Neuronal stem cell (in vitro differentiated cells): Measurements from ENCODE around the gene WDTC1.

Experiments
- DNase-seq: peaks from one replicate; pipeline ENCODE4 v3.0.0-alpha.2; 2013; ENCODE audit warnings: low spot score
- H2AFZ ChIP-seq: one replicate; pipeline ENCODE4 v1.6.1; 2013; ENCODE audit warnings: mild to moderate bottlenecking, low read length, inconsistent platforms
- H2AK5ac ChIP-seq: 2 replicates; pipeline ENCODE4 v1.6.1; 2013; ENCODE audit warnings: low read depth, mild to moderate bottlenecking, inconsistent platforms, low read length, moderate library complexity, mixed read lengths
- H2BK120ac ChIP-seq: 2 replicates; pipeline ENCODE4 v1.6.1; 2013; ENCODE audit warnings: low read depth, mild to moderate bottlenecking, inconsistent platforms, low read length, moderate library complexity, mixed read lengths
- H2BK12ac ChIP-seq: one replicate; pipeline ENCODE4 v1.6.1; 2013; ENCODE audit warnings: low read length, inconsistent platforms
- H2BK15ac ChIP-seq: 2 replicates; pipeline ENCODE4 v1.6.1; 2013; ENCODE audit warnings: mild to moderate bottlenecking, low read length, inconsistent platforms, mixed read lengths
- H2BK5ac ChIP-seq: one replicate; pipeline ENCODE4 v1.6.1; 2013; ENCODE audit warnings: inconsistent platforms, mild to moderate bottlenecking, low read length, moderate library complexity
- H3K14ac ChIP-seq: one replicate; pipeline ENCODE4 v1.6.1; 2013; ENCODE audit warnings: low read length, inconsistent platforms
- H3K18ac ChIP-seq: 2 replicates; pipeline ENCODE4 v1.6.1; 2013; ENCODE audit warnings: low read length, inconsistent platforms
- H3K23ac ChIP-seq: 2 replicates; pipeline ENCODE4 v1.6.1; 2013; ENCODE audit warnings: low read depth, mild to moderate bottlenecking, mixed read lengths, low read length, inconsistent platforms; ENCODE audit not compliant: poor library complexity
- H3K27ac ChIP-seq: replicated peaks from 3 replicates; pipeline ENCODE4 v1.5.1; 2013; ENCODE audit warnings: low read length, inconsistent platforms
- H3K27me3 ChIP-seq, 3 experiments: 2 replicates each; pipeline ENCODE4 v1.6.1; 2013; ENCODE audit warnings: low read length in 3 of 3, mild to moderate bottlenecking in 2 of 3, inconsistent platforms in 1 of 3, low read depth in 1 of 3, mixed read lengths in 1 of 3, moderate library complexity in 1 of 3; ENCODE audit not compliant: control insufficient read depth in 3 of 3, insufficient read depth in 3 of 3
- H3K36me3 ChIP-seq, 2 donors: replicated peaks in 1 of 2; 2 replicates each; pipeline ENCODE4 v1.6.1; 2013; ENCODE audit warnings: low read length in 2 of 2; ENCODE audit not compliant: control insufficient read depth in 2 of 2, insufficient read depth in 2 of 2
- H3K4ac ChIP-seq: 2 replicates; pipeline ENCODE4 v1.6.1; 2013; ENCODE audit warnings: inconsistent platforms, mild to moderate bottlenecking, low read length, moderate library complexity
- H3K4me1 ChIP-seq, 2 donors: 1 replicate in 1 of 2; 2 replicates in 1 of 2; pipeline ENCODE4 v1.6.1; 2013; ENCODE audit warnings: low read length in 2 of 2, low read depth in 1 of 2; ENCODE audit not compliant: control insufficient read depth in 2 of 2, insufficient read depth in 1 of 2
- H3K4me2 ChIP-seq: one replicate; pipeline ENCODE4 v1.6.1; 2013; ENCODE audit warnings: mild to moderate bottlenecking, low read length, inconsistent platforms; ENCODE audit not compliant: insufficient read depth, poor library complexity, severe bottlenecking
- H3K4me3 ChIP-seq, 2 donors: 2 replicates each; pipeline ENCODE4 v1.5.1; 2013; ENCODE audit warnings: low read length in 2 of 2, mild to moderate bottlenecking in 2 of 2, inconsistent platforms in 1 of 2, moderate library complexity in 1 of 2
- H3K79me1 ChIP-seq: one replicate; pipeline ENCODE4 v1.6.1; 2013; ENCODE audit warnings: low read depth, mild to moderate bottlenecking, inconsistent platforms, low read length, moderate library complexity
- H3K9ac ChIP-seq: one replicate; pipeline ENCODE4 v1.6.1; 2013; ENCODE audit warnings: mild to moderate bottlenecking, low read depth, low read length, inconsistent platforms; ENCODE audit not compliant: poor library complexity
- H3K9me3 ChIP-seq, 2 donors: replicated peaks in 1 of 2; 2 replicates each; pipeline versions ENCODE3 to v1.6.1; 2013; ENCODE audit warnings: low read length in 2 of 2, mild to moderate bottlenecking in 2 of 2, inconsistent platforms in 1 of 2, low read depth in 1 of 2, mixed read lengths in 1 of 2, moderate library complexity in 1 of 2; ENCODE audit not compliant: control insufficient read depth in 2 of 2, insufficient read depth in 1 of 2
- H4K8ac ChIP-seq: one replicate; pipeline ENCODE4 v1.6.1; 2013; ENCODE audit warnings: low read depth, mild to moderate bottlenecking, inconsistent platforms, low read length, moderate library complexity
- H4K91ac ChIP-seq: one replicate; pipeline ENCODE4 v1.6.1; 2013; ENCODE audit warnings: low read length, low read depth, mild to moderate bottlenecking, inconsistent platforms; ENCODE audit not compliant: poor library complexity
- WGBS, 2 donors: extraction: QIAGEN DNeasy Blood & Tissue Kit; methylation state at CpG; one replicate each; pipeline ENCODE4 v1.1.7; 2013; ENCODE audit warnings: missing lambda C conversion rate in 2 of 2, mixed read lengths in 1 of 2; ENCODE audit not compliant: insufficient read length in 2 of 2, insufficient replicate concordance in 1 of 2; ENCODE audit errors: extremely low coverage in 2 of 2; 5-methylcytosine and 5-hydroxymethylcytosine counted together

WDTC1 gene

GRCh38 chr1:27299385-27300271 is 65.2 kb downstream of the WDTC1 start:
- H3K14ac ChIP-seq = no peak overlapping the region
- DNase-seq = peak; percentile 56
- H3K23ac ChIP-seq = no peak overlapping the region
- H3K27me3 ChIP-seq = no peaks in the 10 kb centered on the region
- H3K4me2 ChIP-seq = no peak overlapping the region
- peak overlapping the region; percentile 45 for H2BK120ac ChIP-seq
- H3K4me1 ChIP-seq = peaks cover 28 to 29% of the 10 kb centered on the region in 2 donors
- H2BK15ac ChIP-seq = no peak overlapping the region
- no peak overlapping the region for H3K4ac ChIP-seq
- H2BK5ac ChIP-seq = peak overlapping the region; percentile 8
- H3K79me1 ChIP-seq = no peaks in the 10 kb centered on the region
- peak overlapping the region; percentile 41 for H2AK5ac ChIP-seq
- no peak overlapping the region for H3K4me3 ChIP-seq
- H3K36me3 ChIP-seq = peaks cover 18 to 33% of the 10 kb centered on the region in 2 donors
- no CpG with 5 or more reads among the region's 14 CpGs for WGBS, 2 donors
- H3K9me3 ChIP-seq = no peaks in the 10 kb centered on the region
- peak overlapping the region; percentile 58 for H2AFZ ChIP-seq
- peak overlapping the region; percentile 65 for H3K9ac ChIP-seq
- H3K18ac ChIP-seq = peak overlapping the region; percentile 55
- peak overlapping the region; percentile 67 for H2BK12ac ChIP-seq
- peak overlapping the region; percentile 80 for H4K91ac ChIP-seq
- peak overlapping the region; percentile 83 for H3K27ac ChIP-seq
- H4K8ac ChIP-seq = peak overlapping the region; percentile 29

GRCh38 chr1:27300341-27301051 is 66.1 kb downstream of the WDTC1 start:
- H2BK5ac ChIP-seq = peak overlapping the region; percentile 8
- DNase-seq = peak; percentile 85
- H3K9ac ChIP-seq = no peak overlapping the region
- no peak overlapping the region for H2AFZ ChIP-seq
- no peak overlapping the region for H3K23ac ChIP-seq
- H3K4me2 ChIP-seq = no peak overlapping the region
- H3K4ac ChIP-seq = peak overlapping the region; percentile 20
- H3K79me1 ChIP-seq = no peaks in the 10 kb centered on the region
- peak overlapping the region; percentile 83 for H3K27ac ChIP-seq
- no peak overlapping the region for H4K91ac ChIP-seq
- H3K18ac ChIP-seq = no peak overlapping the region
- no peaks in the 10 kb centered on the region for H3K9me3 ChIP-seq
- no peaks in the 10 kb centered on the region for H3K27me3 ChIP-seq
- H2BK120ac ChIP-seq = peak overlapping the region; percentile 45
- no peak overlapping the region for H2BK15ac ChIP-seq
- WGBS, 2 donors = no CpG with 5 or more reads among the region's 5 CpGs
- peak overlapping the region; percentile 57 for H3K14ac ChIP-seq
- peaks cover 18 to 30% of the 10 kb centered on the region in 2 donors for H3K36me3 ChIP-seq
- no peak overlapping the region for H4K8ac ChIP-seq
- peak overlapping the region; percentile 41 for H2AK5ac ChIP-seq
- H2BK12ac ChIP-seq = peak overlapping the region; percentile 68
- no peak overlapping the region for H3K4me3 ChIP-seq
- peaks cover 28 to 29% of the 10 kb centered on the region in 2 donors for H3K4me1 ChIP-seq

GRCh38 chr1:27301052-27301422 is 66.6 kb downstream of the WDTC1 start:
- peak overlapping the region; percentile 84 for H3K18ac ChIP-seq
- no peak overlapping the region for H4K8ac ChIP-seq
- H3K79me1 ChIP-seq = no peaks in the 10 kb centered on the region
- no peak overlapping the region for H3K27ac ChIP-seq
- peak overlapping the region; percentile 54 for H2AK5ac ChIP-seq
- no peak overlapping the region for H2AFZ ChIP-seq
- no peak overlapping the region for H3K4me3 ChIP-seq
- H3K4me1 ChIP-seq = peaks cover 28 to 29% of the 10 kb centered on the region in 2 donors
- no peak overlapping the region for H2BK12ac ChIP-seq
- no peaks in the 10 kb centered on the region for H3K27me3 ChIP-seq
- H2BK15ac ChIP-seq = peak overlapping the region; percentile 8
- DNase-seq = no peak
- no peak overlapping the region for H2BK120ac ChIP-seq
- H3K9ac ChIP-seq = peak overlapping the region; percentile 5
- no peak overlapping the region for H3K4me2 ChIP-seq
- H3K14ac ChIP-seq = no peak overlapping the region
- no peak overlapping the region for H3K23ac ChIP-seq
- H2BK5ac ChIP-seq = no peak overlapping the region
- WGBS, 2 donors = no CpG with 5 or more reads among the region's 8 CpGs
- H3K36me3 ChIP-seq = peaks cover 17 to 27% of the 10 kb centered on the region in 2 donors
- no peaks in the 10 kb centered on the region for H3K9me3 ChIP-seq
- H3K4ac ChIP-seq = no peak overlapping the region
- H4K91ac ChIP-seq = no peak overlapping the region
